Fibroblast of pulmonary artery (primary cell): ENCODE data around the gene PDE7B.

ENCODE experiments used
- DNase-seq: peaks from one replicate; pipeline ENCODE4 v3.0.0-alpha.2; 2010; ENCODE audit warnings: low read depth
- H3K4me3 ChIP-seq: replicated peaks from 2 replicates; pipeline ENCODE4 v1.5.1; 2011; ENCODE audit warnings: low read depth, mild to moderate bottlenecking, control low read depth, low read length, moderate library complexity
- TF ChIP-seq, protein P1 (sequence below): IDR thresholded peaks from 2 replicates; pipeline ENCODE4 v1.5.1; 2011; ENCODE audit warnings: mild to moderate bottlenecking, control low read depth, low read length, inconsistent platforms; ENCODE audit errors: missing control alignments

Gene PDE7B

GRCh38 chr6:136148523-136148922 lies 297.0 kb downstream of the PDE7B start:
- DNase-seq: no peak
- TF ChIP-seq, protein P1, sequence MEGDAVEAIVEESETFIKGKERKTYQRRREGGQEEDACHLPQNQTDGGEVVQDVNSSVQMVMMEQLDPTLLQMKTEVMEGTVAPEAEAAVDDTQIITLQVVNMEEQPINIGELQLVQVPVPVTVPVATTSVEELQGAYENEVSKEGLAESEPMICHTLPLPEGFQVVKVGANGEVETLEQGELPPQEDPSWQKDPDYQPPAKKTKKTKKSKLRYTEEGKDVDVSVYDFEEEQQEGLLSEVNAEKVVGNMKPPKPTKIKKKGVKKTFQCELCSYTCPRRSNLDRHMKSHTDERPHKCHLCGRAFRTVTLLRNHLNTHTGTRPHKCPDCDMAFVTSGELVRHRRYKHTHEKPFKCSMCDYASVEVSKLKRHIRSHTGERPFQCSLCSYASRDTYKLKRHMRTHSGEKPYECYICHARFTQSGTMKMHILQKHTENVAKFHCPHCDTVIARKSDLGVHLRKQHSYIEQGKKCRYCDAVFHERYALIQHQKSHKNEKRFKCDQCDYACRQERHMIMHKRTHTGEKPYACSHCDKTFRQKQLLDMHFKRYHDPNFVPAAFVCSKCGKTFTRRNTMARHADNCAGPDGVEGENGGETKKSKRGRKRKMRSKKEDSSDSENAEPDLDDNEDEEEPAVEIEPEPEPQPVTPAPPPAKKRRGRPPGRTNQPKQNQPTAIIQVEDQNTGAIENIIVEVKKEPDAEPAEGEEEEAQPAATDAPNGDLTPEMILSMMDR: no peak
- H3K4me3 ChIP-seq: no peak overlapping the region

- DNase-seq: no peak
- TF ChIP-seq, protein P1: no peak
These were observed 297.8 kb downstream of the PDE7B start for GRCh38 chr6:136149311-136149710.

DNA sequence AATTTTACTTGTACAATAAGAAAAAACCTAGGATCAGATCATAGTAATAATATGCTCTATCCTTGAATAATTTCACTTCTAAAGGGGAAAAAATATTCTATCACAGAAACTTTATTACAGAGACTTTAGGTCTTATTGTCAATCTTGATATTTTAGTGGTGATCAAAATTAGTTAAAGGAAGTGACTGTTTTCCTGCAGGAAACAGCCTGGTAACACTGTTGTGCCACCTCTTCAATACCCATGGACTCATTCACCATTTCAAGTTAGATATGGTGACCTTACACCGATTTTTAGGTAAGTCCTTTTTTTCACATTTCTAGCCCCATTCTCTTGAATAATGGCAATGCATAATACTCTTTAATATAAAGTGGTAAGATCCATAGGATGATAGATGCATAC lies 299.5 kb downstream of the PDE7B start:
- TF ChIP-seq, protein P1: no peak
- no peak overlapping the region for H3K4me3 ChIP-seq
- no peak for DNase-seq

More at GRCh38 chr6:136149311-136149710, 297.8 kb downstream of the PDE7B start:
- H3K4me3 ChIP-seq: no peak overlapping the region

- TF ChIP-seq, protein P1: no peak
- no peak for DNase-seq
These were observed 302.3 kb downstream of the PDE7B start for GRCh38 chr6:136153707-136154375.

DNA sequence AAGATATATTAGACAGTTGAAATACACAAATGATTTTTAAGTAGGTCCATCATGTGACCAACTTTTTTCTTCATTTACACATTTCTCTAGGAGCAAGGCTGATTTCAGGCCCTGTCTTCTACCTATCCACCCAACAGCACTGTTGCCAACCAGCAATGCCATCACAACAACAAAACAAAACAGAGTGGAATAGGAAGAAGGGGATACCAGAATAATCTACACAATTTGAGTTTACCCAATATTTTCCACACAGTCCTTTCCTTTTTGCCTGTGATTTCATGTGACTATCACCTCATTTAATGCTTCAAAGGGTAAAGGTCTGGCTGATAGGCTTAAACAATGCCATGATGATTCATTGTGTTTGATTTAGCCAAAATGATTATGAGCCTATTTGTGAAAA lies 303.7 kb downstream of the PDE7B start:
- DNase-seq: no peak
- no peak overlapping the region for H3K4me3 ChIP-seq
- TF ChIP-seq, protein P1: no peak

More at GRCh38 chr6:136153707-136154375, 302.3 kb downstream of the PDE7B start:
- H3K4me3 ChIP-seq: no peak overlapping the region

- DNase-seq: no peak
- TF ChIP-seq, protein P1: no peak
- H3K4me3 ChIP-seq: no peak overlapping the region
These were observed 306.2 kb downstream of the PDE7B start for GRCh38 chr6:136157743-136158142.

- TF ChIP-seq, protein P1: no peak
- DNase-seq: peak; percentile 74
- no peak overlapping the region for H3K4me3 ChIP-seq
These were observed 306.9 kb downstream of the PDE7B start for GRCh38 chr6:136158387-136158821.
